GM23338 (cell line): Measurements from ENCODE around the gene DAPL1. TPM values are rescaled to one million over a fixed set of nuclear protein-coding genes. Genes with fewer than 3 reads are reported as not detected.

ENCODE experiments used
- ATAC-seq: fragments of 200-7000 bp; cut with Tn5 transposase; 3 replicates; pipeline ENCODE4 v1.9.1; 2020
- DNase-seq: peaks from one replicate; pipeline ENCODE4 v3.0.0-alpha.2; 2015; ENCODE audit warnings: low spot score
- H2AFZ ChIP-seq: fragments of 200-600 bp; sonication (generic); 2 replicates; pipeline ENCODE4 v1.8.0; 2016; ENCODE audit warnings: antibody characterized with exemption, mild to moderate bottlenecking, moderate library complexity
- H3F3A ChIP-seq: fragments of 200-600 bp; sonication (generic); replicated peaks from 2 replicates; pipeline ENCODE4 v1.8.0; 2017; ENCODE audit warnings: antibody characterized with exemption, mixed run types, low read depth
- H3K27ac ChIP-seq: fragments of 200-600 bp; sonication (generic); 2 replicates; pipeline ENCODE4 v1.6.1; 2016; ENCODE audit warnings: low read depth
- H3K27me3 ChIP-seq: fragments of 200-600 bp; sonication (generic); 2 replicates; pipeline ENCODE4 v1.8.0; 2016; ENCODE audit warnings: mild to moderate bottlenecking, mixed run types, moderate library complexity; ENCODE audit not compliant: insufficient read depth
- H3K36me3 ChIP-seq: fragments of 200-600 bp; sonication (generic); 2 replicates; pipeline ENCODE4 v1.8.0; 2016; ENCODE audit warnings: mild to moderate bottlenecking; ENCODE audit not compliant: insufficient read depth
- H3K4me1 ChIP-seq: fragments of 200-600 bp; sonication (generic); 2 replicates; pipeline ENCODE4 v1.8.0; 2016; ENCODE audit warnings: mild to moderate bottlenecking, moderate library complexity; ENCODE audit not compliant: insufficient read depth
- H3K4me2 ChIP-seq: fragments of 200-600 bp; sonication (generic); 2 replicates; pipeline ENCODE4 v1.7.1; 2017; ENCODE audit warnings: mixed run types
- H3K4me3 ChIP-seq: fragments of 200-600 bp; sonication (generic); 2 replicates; pipeline ENCODE4 v1.6.1; 2016; ENCODE audit warnings: mixed run types
- H3K79me2 ChIP-seq: fragments of 200-600 bp; sonication (generic); replicated peaks from 2 replicates; pipeline ENCODE4 v1.8.0; 2017; ENCODE audit warnings: mild to moderate bottlenecking; ENCODE audit not compliant: insufficient read depth
- H3K9me2 ChIP-seq: fragments of 200-600 bp; sonication (generic); 2 replicates; pipeline ENCODE4 v1.8.0; 2017; ENCODE audit not compliant: insufficient read depth
- H4K20me1 ChIP-seq: fragments of 200-600 bp; sonication (generic); replicated peaks from 2 replicates; pipeline ENCODE4 v1.8.0; 2017; ENCODE audit warnings: mild to moderate bottlenecking; ENCODE audit not compliant: insufficient read depth
- H3K27ac Mint-ChIP-seq: 2 replicates; pipeline ENCODE4 v1.8.0; 2020; ENCODE audit warnings: inconsistent platforms, mild to moderate bottlenecking, moderate library complexity, mixed read lengths
- H3K27me3 Mint-ChIP-seq: 3 replicates; pipeline ENCODE4 v1.8.0; 2022; ENCODE audit warnings: low read depth, mild to moderate bottlenecking, moderate library complexity, mixed read lengths, inconsistent platforms; ENCODE audit not compliant: insufficient read depth, poor library complexity
- H3K36me3 Mint-ChIP-seq: 3 replicates; pipeline ENCODE4 v1.8.0; 2021; ENCODE audit warnings: low read depth, mild to moderate bottlenecking, inconsistent platforms, moderate library complexity, mixed read lengths
- H3K4me1 Mint-ChIP-seq: 3 replicates; pipeline ENCODE4 v1.8.0; 2020; ENCODE audit warnings: mild to moderate bottlenecking, inconsistent platforms, mixed read lengths
- H3K4me3 Mint-ChIP-seq: 3 replicates; pipeline ENCODE4 v1.8.0; 2021; ENCODE audit warnings: moderate library complexity, mild to moderate bottlenecking, inconsistent platforms, mixed read lengths
- H3K9me3 Mint-ChIP-seq: 3 replicates; pipeline ENCODE4 v1.8.0; 2020; ENCODE audit warnings: moderate library complexity, mild to moderate bottlenecking, inconsistent platforms, mixed read lengths
- NANOG ChIP-seq: IDR thresholded peaks from 2 replicates; pipeline ENCODE4 v1.6.1; 2016; ENCODE audit warnings: antibody characterized with exemption, borderline replicate concordance
- ZNF462 ChIP-seq: fragments of 250-450 bp; sonication (Bioruptor Pico); IDR thresholded peaks from 2 replicates; pipeline ENCODE4 v1.5.0; 2020; ENCODE audit warnings: mild to moderate bottlenecking, moderate library complexity
- polyA plus RNA-seq: library from polyadenylated mRNA; unstranded; fragments of >200 nt; fragmentation: Nextera tagmentation; extraction: Ambion mirVana; gene quantifications from 2 replicates; pipeline ENCODE4 v1.2.1, GENCODE V29; 2016
- total RNA-seq: library from RNA; depleted of rRNA; stranded (reverse); fragments of >200 nt; shearing (Covaris generic); gene quantifications from 2 replicates; pipeline ENCODE4 v1.2.3, GENCODE V29; 2014
- TF ChIP-seq, protein P1 (sequence below): IDR thresholded peaks from one replicate; pipeline ENCODE4 v1.6.1; 2018; ENCODE audit warnings: antibody characterized with exemption; ENCODE audit not compliant: unreplicated experiment

Gene DAPL1
- total and polyA plus RNA-seq, 2 experiments from 2014 or later: not detected

DNA sequence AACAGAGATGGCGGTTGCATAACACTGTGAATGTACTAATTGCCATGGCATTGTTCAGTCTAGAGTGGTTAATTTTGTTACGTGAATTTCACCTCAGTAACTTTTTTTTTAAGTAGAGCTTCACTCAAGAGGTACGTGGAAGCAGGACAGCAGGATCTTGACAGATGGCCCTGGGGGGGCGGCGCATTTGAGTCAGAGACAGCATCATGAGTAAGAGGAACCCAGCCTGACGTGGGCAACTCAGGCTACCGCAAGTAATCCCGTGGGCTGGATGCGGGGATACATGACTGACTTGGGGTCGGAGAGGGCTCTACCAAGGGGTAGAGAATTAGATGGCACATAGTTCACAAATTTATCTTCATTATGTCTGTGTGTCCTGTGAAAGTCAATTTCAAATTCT is 38.1 kb upstream of the DAPL1 start (continued):
- TF ChIP-seq ZNF462 (CRISPR knock-in tag): no peak

GRCh38 chr2:158760887-158761286 is 34.2 kb upstream of the DAPL1 start:
- Histone ChIP-seq H3K27ac (no peak overlapping the region), H3K4me3 (no peak overlapping the region), H2AFZ (no peak overlapping the region), H3K27me3 (no peaks in the 10 kb centered on the region), H3K4me1 (no peaks in the 10 kb centered on the region), H3K4me2 (no peak overlapping the region), H3K79me2 (no peaks in the 10 kb centered on the region), H3K9me2 (0 out of 2 replicates have a peak, but pooled peaks cover 15% of the 10 kb centered on the region), H3K36me3 (no peaks in the 10 kb centered on the region), H4K20me1 (no peaks in the 10 kb centered on the region), H3F3A (no peaks in the 10 kb centered on the region)
- ATAC-seq (no peak), DNase-seq (no peak)
- Mint-ChIP-seq H3K27me3 (no peaks in the 10 kb centered on the region), H3K4me3 (no peak overlapping the region), H3K36me3 (no peaks in the 10 kb centered on the region), H3K9me3 (no peaks in the 10 kb centered on the region), H3K27ac (no peak overlapping the region), H3K4me1 (peaks cover 8% of the 10 kb centered on the region; the same call in 2 of the 3 replicates)
- TF ChIP-seq ZNF462 (CRISPR knock-in tag) (no peak), NANOG (no peak)
- TF ChIP-seq, protein P1, sequence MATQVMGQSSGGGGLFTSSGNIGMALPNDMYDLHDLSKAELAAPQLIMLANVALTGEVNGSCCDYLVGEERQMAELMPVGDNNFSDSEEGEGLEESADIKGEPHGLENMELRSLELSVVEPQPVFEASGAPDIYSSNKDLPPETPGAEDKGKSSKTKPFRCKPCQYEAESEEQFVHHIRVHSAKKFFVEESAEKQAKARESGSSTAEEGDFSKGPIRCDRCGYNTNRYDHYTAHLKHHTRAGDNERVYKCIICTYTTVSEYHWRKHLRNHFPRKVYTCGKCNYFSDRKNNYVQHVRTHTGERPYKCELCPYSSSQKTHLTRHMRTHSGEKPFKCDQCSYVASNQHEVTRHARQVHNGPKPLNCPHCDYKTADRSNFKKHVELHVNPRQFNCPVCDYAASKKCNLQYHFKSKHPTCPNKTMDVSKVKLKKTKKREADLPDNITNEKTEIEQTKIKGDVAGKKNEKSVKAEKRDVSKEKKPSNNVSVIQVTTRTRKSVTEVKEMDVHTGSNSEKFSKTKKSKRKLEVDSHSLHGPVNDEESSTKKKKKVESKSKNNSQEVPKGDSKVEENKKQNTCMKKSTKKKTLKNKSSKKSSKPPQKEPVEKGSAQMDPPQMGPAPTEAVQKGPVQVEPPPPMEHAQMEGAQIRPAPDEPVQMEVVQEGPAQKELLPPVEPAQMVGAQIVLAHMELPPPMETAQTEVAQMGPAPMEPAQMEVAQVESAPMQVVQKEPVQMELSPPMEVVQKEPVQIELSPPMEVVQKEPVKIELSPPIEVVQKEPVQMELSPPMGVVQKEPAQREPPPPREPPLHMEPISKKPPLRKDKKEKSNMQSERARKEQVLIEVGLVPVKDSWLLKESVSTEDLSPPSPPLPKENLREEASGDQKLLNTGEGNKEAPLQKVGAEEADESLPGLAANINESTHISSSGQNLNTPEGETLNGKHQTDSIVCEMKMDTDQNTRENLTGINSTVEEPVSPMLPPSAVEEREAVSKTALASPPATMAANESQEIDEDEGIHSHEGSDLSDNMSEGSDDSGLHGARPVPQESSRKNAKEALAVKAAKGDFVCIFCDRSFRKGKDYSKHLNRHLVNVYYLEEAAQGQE: no peak
